Muscle of leg (tissue), 11 donors: ENCODE data around the gene CCDC12. TPM values are rescaled to one million over a fixed set of nuclear protein-coding genes. Genes with fewer than 3 reads are reported as not detected.

Experiments
- DNase-seq: peaks from one replicate; pipeline ENCODE4 v3.0.0; 2013
- H3K27ac ChIP-seq: one replicate; pipeline ENCODE4 v1.5.1; 2013; ENCODE audit warnings: mild to moderate bottlenecking, low read length, control low read depth
- H3K27me3 ChIP-seq: one replicate; pipeline ENCODE4 v1.6.1; 2013; ENCODE audit warnings: low read length; ENCODE audit not compliant: control insufficient read depth, insufficient read depth
- H3K36me3 ChIP-seq: one replicate; pipeline ENCODE4 v1.6.1; 2013; ENCODE audit warnings: low read length; ENCODE audit not compliant: control insufficient read depth, insufficient read depth
- H3K4me1 ChIP-seq: one replicate; pipeline ENCODE4 v1.6.1; 2013; ENCODE audit warnings: low read length; ENCODE audit not compliant: control insufficient read depth, insufficient read depth
- H3K4me3 ChIP-seq: one replicate; pipeline ENCODE4 v1.5.1; 2013; ENCODE audit warnings: low read length, control low read depth
- H3K9me3 ChIP-seq: replicated peaks from 2 replicates; pipeline ENCODE4 v1.6.1; 2013; ENCODE audit warnings: low read depth, low read length; ENCODE audit not compliant: control insufficient read depth
- WGBS: methylation state at CpG from one replicate; pipeline ENCODE4 v1.1.5; 2013; ENCODE audit warnings: missing lambda C conversion rate; ENCODE audit not compliant: insufficient coverage; 5-methylcytosine and 5-hydroxymethylcytosine counted together
- polyA plus RNA-seq, 8 donors: library from polyadenylated mRNA; unstranded; fragments of 120-200 nt; gene quantifications; one replicate each; pipeline versions ENCODE4 v1.2.1 to v1.2.3, GENCODE V29; 2013; ENCODE audit warnings: inconsistent platforms in 1 of 8, low replicate concordance in 1 of 8; ENCODE audit not compliant: insufficient read length in 8 of 8, insufficient read depth in 1 of 8
- total RNA-seq: library from RNA; stranded (reverse); fragments of 120-200 nt; gene quantifications from one replicate; pipeline ENCODE4 v1.2.4, GENCODE V29; 2013

The CCDC12 gene
- total and polyA plus RNA-seq, 9 donors = 37.7 to 56.4 (median 46.9) TPM

GRCh38 chr3:46957092-46957820, 19.3 kb downstream of the CCDC12 start:
- Histone ChIP-seq H3K27ac (no peak overlapping the region), H3K27me3 (no peaks in the 10 kb centered on the region), H3K36me3 (peaks cover 2% of the 10 kb centered on the region), H3K9me3 (no peaks in the 10 kb centered on the region), H3K4me3 (no peak overlapping the region), H3K4me1 (peaks cover 59% of the 10 kb centered on the region)
- WGBS = 59% methylated on average over 6 of the region's 11 CpGs
- DNase-seq = no peak

GRCh38 chr3:46955801-46956259, 20.7 kb downstream of the CCDC12 start:
- no peaks in the 10 kb centered on the region for H3K27me3 ChIP-seq
- no peaks in the 10 kb centered on the region for H3K9me3 ChIP-seq
- 82% methylated on average over 2 of the region's 3 CpGs for WGBS
- peaks cover 53% of the 10 kb centered on the region for H3K4me1 ChIP-seq
- H3K4me3 ChIP-seq = no peak overlapping the region
- no peak overlapping the region for H3K27ac ChIP-seq
- H3K36me3 ChIP-seq = no peaks in the 10 kb centered on the region
- no peak for DNase-seq

- H3K27me3 ChIP-seq = no peaks in the 10 kb centered on the region
- 80% methylated on average over 4 of the region's 5 CpGs for WGBS
- H3K4me1 ChIP-seq = peaks cover 48% of the 10 kb centered on the region
- H3K9me3 ChIP-seq = no peaks in the 10 kb centered on the region
- no peak overlapping the region for H3K4me3 ChIP-seq
- peaks cover under 1% of the 10 kb centered on the region for H3K36me3 ChIP-seq
- no peak overlapping the region for H3K27ac ChIP-seq
- no peak for DNase-seq
These were observed 21.4 kb downstream of the CCDC12 start for GRCh38 chr3:46955157-46955556.

GRCh38 chr3:46954178-46954577, 22.4 kb downstream of the CCDC12 start:
- Histone ChIP-seq H3K27me3 (no peaks in the 10 kb centered on the region), H3K4me3 (no peak overlapping the region), H3K27ac (no peak overlapping the region), H3K36me3 (peaks cover 3% of the 10 kb centered on the region), H3K4me1 (peaks cover 47% of the 10 kb centered on the region), H3K9me3 (no peaks in the 10 kb centered on the region)
- DNase-seq = no peak
- WGBS = 60% methylated on average over 1 of the region's 3 CpGs

- no peaks in the 10 kb centered on the region for H3K9me3 ChIP-seq
- DNase-seq = peak; percentile 24
- no peak overlapping the region for H3K4me3 ChIP-seq
- peaks cover 50% of the 10 kb centered on the region for H3K4me1 ChIP-seq
- H3K27me3 ChIP-seq = no peaks in the 10 kb centered on the region
- WGBS = 81% methylated on average over 4 of the region's 8 CpGs
- H3K27ac ChIP-seq = no peak overlapping the region
- peaks cover 3% of the 10 kb centered on the region for H3K36me3 ChIP-seq
These were observed 23.1 kb downstream of the CCDC12 start for GRCh38 chr3:46953234-46954010.

DNA sequence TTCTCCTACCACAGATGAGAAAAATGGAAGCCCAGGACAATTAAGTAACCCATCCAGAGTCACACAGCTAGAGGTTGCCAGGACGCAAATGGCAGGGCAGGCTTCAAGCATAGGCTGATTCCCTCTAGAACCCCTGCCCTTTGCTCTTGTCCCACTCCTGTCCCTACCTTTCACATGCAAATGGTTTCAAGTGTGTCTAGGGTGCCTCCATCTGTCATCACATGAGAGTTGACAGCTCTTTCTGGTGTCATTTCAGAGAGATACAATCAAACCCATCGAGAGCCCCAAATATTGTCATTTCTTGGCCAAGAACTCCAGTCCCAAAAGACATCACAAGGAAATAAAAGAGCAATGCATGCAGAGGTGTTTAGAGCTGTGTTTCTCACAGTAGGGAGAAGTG, 23.7 kb downstream of the CCDC12 start:
- Histone ChIP-seq H3K4me3 (no peak overlapping the region), H3K27ac (no peak overlapping the region), H3K4me1 (peaks cover 54% of the 10 kb centered on the region), H3K9me3 (no peaks in the 10 kb centered on the region), H3K27me3 (no peaks in the 10 kb centered on the region), H3K36me3 (peaks cover 5% of the 10 kb centered on the region)
- no peak for DNase-seq
- no CpG with 5 or more reads among the region's 2 CpGs for WGBS

- peaks cover 55% of the 10 kb centered on the region for H3K4me1 ChIP-seq
- peaks cover 17% of the 10 kb centered on the region for H3K36me3 ChIP-seq
- 67% methylated on average over 4 of the region's 7 CpGs for WGBS
- no peak for DNase-seq
- H3K4me3 ChIP-seq = no peak overlapping the region
- H3K27ac ChIP-seq = peak overlapping the region; percentile 15
- H3K27me3 ChIP-seq = no peaks in the 10 kb centered on the region
- peaks cover 2% of the 10 kb centered on the region for H3K9me3 ChIP-seq
These were observed 25.8 kb downstream of the CCDC12 start for GRCh38 chr3:46950650-46951241.

GRCh38 chr3:46950177-46950576, 26.4 kb downstream of the CCDC12 start:
- no peak overlapping the region for H3K4me3 ChIP-seq
- WGBS = 100% methylated on average over 1 of the region's 2 CpGs

GRCh38 chr3:46948830-46949671, 27.5 kb downstream of the CCDC12 start:
- Histone ChIP-seq H3K9me3 (peaks cover 2% of the 10 kb centered on the region), H3K27me3 (no peaks in the 10 kb centered on the region), H3K4me1 (peaks cover 53% of the 10 kb centered on the region), H3K4me3 (no peak overlapping the region), H3K36me3 (peaks cover 21% of the 10 kb centered on the region), H3K27ac (peak overlapping the region; percentile 69)
- 74% methylated on average over 4 of the region's 6 CpGs for WGBS
- no peak for DNase-seq

More at GRCh38 chr3:46950177-46950576, 26.4 kb downstream of the CCDC12 start:
- no peaks in the 10 kb centered on the region for H3K27me3 ChIP-seq
- peaks cover 19% of the 10 kb centered on the region for H3K36me3 ChIP-seq
- peaks cover 51% of the 10 kb centered on the region for H3K4me1 ChIP-seq
- H3K27ac ChIP-seq = peak overlapping the region; percentile 3
- H3K9me3 ChIP-seq = peaks cover 2% of the 10 kb centered on the region
- DNase-seq = no peak
